GM13977 (cell line): ENCODE measurements around the gene DST.

ENCODE experiments used
- DNase-seq: peaks from one replicate; pipeline ENCODE4 v3.0.0; 2012; ENCODE audit warnings: low spot score
- CTCF ChIP-seq: IDR thresholded peaks from 2 replicates; pipeline ENCODE4 v1.5.1; 2012; ENCODE audit warnings: mild to moderate bottlenecking, control low read depth; ENCODE audit not compliant: insufficient read depth; ENCODE audit errors: extremely low read depth, missing control alignments
- in situ Hi-C: fragments of 300-500 bp; cut with MboI; formaldehyde crosslinking; loops from one replicate; pipeline ENCODE4 v1.12.0; 2022; ENCODE audit warnings: low sequenced_read_pairs, low pct_unique_long_range_greater_than_20kb, mixed read lengths, inconsistent platforms; ENCODE audit not compliant: unreplicated experiment

DST gene

GRCh38 chr6:56463443-56463842, 179.2 kb downstream of the DST start:
- DNase-seq, result no peak
- in situ Hi-C loops, result no loop called here
- TF ChIP-seq CTCF, result no peak

- DNase-seq, result no peak
- in situ Hi-C loops, result no loop called here
- TF ChIP-seq CTCF, result no peak
Observed at GRCh38 chr6:56459030-56459805, 183.5 kb downstream of the DST start.

GRCh38 chr6:56458324-56458884, 184.3 kb downstream of the DST start:
- no peak for DNase-seq
- in situ Hi-C loops, result no loop called here
- no peak for TF ChIP-seq CTCF

- no peak for TF ChIP-seq CTCF
- in situ Hi-C loops, result no loop called here
Observed at GRCh38 chr6:56456785-56457184, 185.9 kb downstream of the DST start.

GRCh38 chr6:56450882-56451739, 191.6 kb downstream of the DST start:
- in situ Hi-C loops, result no loop called here
- no peak for TF ChIP-seq CTCF
- DNase-seq, result no peak

More at GRCh38 chr6:56456785-56457184, 185.9 kb downstream of the DST start:
- DNase-seq, result no peak

GRCh38 chr6:56450376-56450775, 192.3 kb downstream of the DST start:
- TF ChIP-seq CTCF, result no peak
- no peak for DNase-seq
- in situ Hi-C loops, result no loop called here
